H1 (cell line): ENCODE results near the gene ABCA9. TPM values are rescaled to one million over a fixed set of nuclear protein-coding genes. Genes with fewer than 3 reads are reported as not detected.

Source experiments
- CTCF ChIA-PET: fragments of 300-600 bp; sonication (Branson Sonifier 250); formaldehyde crosslinking; loops from one replicate; lab custom pipeline; 2021; ENCODE audit not compliant: partially characterized antibody; lab: Charles Lee
- POLR2A ChIA-PET: fragments of 300-600 bp; sonication (Branson Sonifier 250); formaldehyde crosslinking; loops from one replicate; lab custom pipeline; 2021; ENCODE audit warnings: inconsistent platforms; ENCODE audit not compliant: partially characterized antibody; lab: Charles Lee
- DNase-seq, 2 experiments: peaks; one replicate each; pipeline versions ENCODE4 v3.0.0 to v3.0.0-alpha.2; 2010 to 2022; ENCODE audit warnings: low spot score in 2 of 2, low read depth in 1 of 2, mixed read lengths in 1 of 2
- FAIRE-seq: peaks from 2 replicates; lab custom pipeline; 2011; peaks lifted over from hg19 to GRCh38; lab: Jason Lieb, UNC
- H2AFZ ChIP-seq: 2 replicates; pipeline ENCODE4 v1.8.1; 2012; ENCODE audit warnings: low read length, inconsistent platforms
- H2AK5ac ChIP-seq: 2 replicates; pipeline ENCODE4 v1.6.1; 2013; ENCODE audit warnings: low read depth, low read length
- H2BK120ac ChIP-seq: replicated peaks from 2 replicates; pipeline ENCODE3; 2013; ENCODE audit warnings: low read depth, low read length, inconsistent platforms
- H2BK12ac ChIP-seq: 2 replicates; pipeline ENCODE4 v1.6.1; 2013; ENCODE audit warnings: low read depth, low read length
- H2BK15ac ChIP-seq: 2 replicates; pipeline ENCODE4 v1.6.1; 2013; ENCODE audit warnings: low read length
- H2BK20ac ChIP-seq: 2 replicates; pipeline ENCODE4 v1.6.1; 2013; ENCODE audit warnings: low read length
- H2BK5ac ChIP-seq: 2 replicates; pipeline ENCODE4 v1.6.1; 2013; ENCODE audit warnings: low read depth, low read length
- H3K14ac ChIP-seq: 2 replicates; pipeline ENCODE4 v1.6.1; 2013; ENCODE audit warnings: inconsistent platforms; ENCODE audit not compliant: insufficient read length
- H3K18ac ChIP-seq: 2 replicates; pipeline ENCODE4 v1.6.1; 2013; ENCODE audit warnings: low read length; ENCODE audit errors: extremely low read depth
- H3K23ac ChIP-seq: 2 replicates; pipeline ENCODE4 v1.6.1; 2013; ENCODE audit warnings: inconsistent platforms; ENCODE audit not compliant: insufficient read length
- H3K23me2 ChIP-seq: 2 replicates; pipeline ENCODE4 v1.6.1; 2013; ENCODE audit warnings: low read depth, low read length
- H3K27ac ChIP-seq: 2 replicates; pipeline ENCODE4 v1.6.1; 2011; ENCODE audit warnings: low read depth, low read length, inconsistent platforms
- H3K27me3 ChIP-seq, 4 experiments: replicated peaks in 1 of 4; 1 replicate in 1 of 4; 2 replicates in 3 of 4; pipeline versions ENCODE4 v1.6.1 to v1.8.1; 2011 to 2013; ENCODE audit warnings: low read length in 3 of 4, mild to moderate bottlenecking in 3 of 4, inconsistent platforms in 2 of 4, mixed read lengths in 2 of 4, moderate library complexity in 1 of 4; ENCODE audit not compliant: control insufficient read depth in 3 of 4, insufficient read depth in 3 of 4; ENCODE audit errors: extremely low read depth in 1 of 4
- H3K36me3 ChIP-seq, 4 experiments: 2 replicates each; pipeline versions ENCODE4 v1.6.1 to v1.8.1; 2011 to 2013; ENCODE audit warnings: mild to moderate bottlenecking in 4 of 4, low read length in 3 of 4, moderate library complexity in 2 of 4, control low read depth in 1 of 4, inconsistent platforms in 1 of 4; ENCODE audit not compliant: insufficient read depth in 4 of 4, control insufficient read depth in 2 of 4
- H3K4ac ChIP-seq: replicated peaks from 2 replicates; pipeline ENCODE3; 2013; ENCODE audit warnings: low read length, low read depth, mixed read lengths, inconsistent platforms; ENCODE audit not compliant: insufficient read length
- H3K4me1 ChIP-seq, 4 experiments: replicated peaks in 1 of 4; 1 replicate in 1 of 4; 2 replicates in 3 of 4; pipeline versions ENCODE4 v1.6.1 to v1.8.1; 2011 to 2013; ENCODE audit warnings: low read length in 3 of 4, inconsistent platforms in 2 of 4, mixed read lengths in 1 of 4; ENCODE audit not compliant: insufficient read depth in 4 of 4, control insufficient read depth in 3 of 4
- H3K4me2 ChIP-seq, 2 experiments: 2 replicates each; pipeline versions ENCODE4 v1.6.1 to v1.8.1; 2011 to 2013; ENCODE audit warnings: low read depth in 2 of 2, low read length in 2 of 2, control low read depth in 1 of 2, inconsistent platforms in 1 of 2, mild to moderate bottlenecking in 1 of 2; ENCODE audit not compliant: insufficient read depth in 1 of 2
- H3K4me3 ChIP-seq, 4 experiments: fragments of 200-600, 300-600 bp in 1 of 4; sonication (generic), shearing (Covaris generic), sonication (Bioruptor Twin) in 1 of 4; 2 replicates each; pipeline versions ENCODE4 v1.5.1 to v1.8.1; 2011 to 2016; ENCODE audit warnings: low read length in 4 of 4, low read depth in 3 of 4, control low read depth in 2 of 4, inconsistent platforms in 2 of 4, mild to moderate bottlenecking in 2 of 4, mixed read lengths in 1 of 4, moderate library complexity in 1 of 4; ENCODE audit not compliant: insufficient read depth in 2 of 4; ENCODE audit errors: extremely low read depth in 1 of 4
- H3K56ac ChIP-seq: replicated peaks from 2 replicates; pipeline ENCODE3; 2013; ENCODE audit warnings: low read depth, mild to moderate bottlenecking, mixed read lengths, low read length, inconsistent platforms; ENCODE audit not compliant: insufficient read length
- H3K79me1 ChIP-seq: 2 replicates; pipeline ENCODE4 v1.6.1; 2013; ENCODE audit warnings: low read depth, low read length, control low read depth
- H3K79me2 ChIP-seq, 2 experiments: 2 replicates each; pipeline versions ENCODE4 v1.6.1 to v1.8.1; 2012 to 2013; ENCODE audit warnings: low read length in 2 of 2, mild to moderate bottlenecking in 2 of 2, inconsistent platforms in 1 of 2; ENCODE audit not compliant: insufficient read depth in 2 of 2, control insufficient read depth in 1 of 2
- H3K9ac ChIP-seq, 4 experiments: replicated peaks in 1 of 4; 1 replicate in 1 of 4; 2 replicates in 3 of 4; pipeline versions ENCODE4 v1.6.1 to v1.8.1; 2011 to 2013; ENCODE audit warnings: low read depth in 3 of 4, low read length in 3 of 4, control low read depth in 2 of 4, mild to moderate bottlenecking in 2 of 4, moderate library complexity in 2 of 4, inconsistent platforms in 1 of 4; ENCODE audit errors: extremely low read depth in 1 of 4
- H3K9me3 ChIP-seq, 2 experiments: 2 replicates each; pipeline versions ENCODE4 v1.6.1 to v1.8.1; 2012 to 2013; ENCODE audit warnings: mild to moderate bottlenecking in 2 of 2, moderate library complexity in 2 of 2, control low read depth in 1 of 2, inconsistent platforms in 1 of 2, low read depth in 1 of 2, low read length in 1 of 2, mixed read lengths in 1 of 2; ENCODE audit not compliant: insufficient read depth in 2 of 2
- H4K20me1 ChIP-seq, 2 experiments: replicated peaks in 1 of 2; 2 replicates each; pipeline versions ENCODE3 to v1.8.1; 2011 to 2013; ENCODE audit warnings: inconsistent platforms in 2 of 2, low read length in 2 of 2, mild to moderate bottlenecking in 1 of 2; ENCODE audit not compliant: insufficient read depth in 2 of 2, control insufficient read depth in 1 of 2
- H4K5ac ChIP-seq: 2 replicates; pipeline ENCODE4 v1.6.1; 2013; ENCODE audit warnings: low read length, low read depth, mixed read lengths, inconsistent platforms; ENCODE audit not compliant: insufficient read length
- H4K8ac ChIP-seq: 2 replicates; pipeline ENCODE4 v1.8.0; 2013; ENCODE audit warnings: mild to moderate bottlenecking, moderate library complexity, low read length, inconsistent platforms; ENCODE audit not compliant: insufficient read depth; ENCODE audit errors: extremely low read depth
- H4K91ac ChIP-seq: replicated peaks from 2 replicates; pipeline ENCODE3; 2013; ENCODE audit warnings: low read length, mixed read lengths, inconsistent platforms; ENCODE audit not compliant: insufficient read length
- BRCA1 ChIP-seq: IDR thresholded peaks from 2 replicates; pipeline ENCODE4 v1.6.1; 2012; ENCODE audit warnings: low read depth, low read length, improper control_type of control experiment
- CBX8 ChIP-seq: fragments of 300-800, 300-1000 bp; sonication (generic); IDR thresholded peaks from 2 replicates; pipeline ENCODE4 v1.7.1; 2016; ENCODE audit warnings: low read depth, low read length, borderline replicate concordance
- CHD2 ChIP-seq: IDR thresholded peaks from 2 replicates; pipeline ENCODE4 v1.6.1; 2012; ENCODE audit warnings: low read length, improper control_type of control experiment
- EP300 ChIP-seq, 2 experiments: IDR thresholded peaks; 1 replicate in 1 of 2; 2 replicates in 1 of 2; pipeline ENCODE4 v1.6.1; 2011 to 2012; ENCODE audit warnings: low read depth in 2 of 2, low read length in 2 of 2, mild to moderate bottlenecking in 2 of 2, borderline replicate concordance in 1 of 2, inconsistent platforms in 1 of 2, moderate library complexity in 1 of 2
- GABPA ChIP-seq: IDR thresholded peaks from 2 replicates; pipeline ENCODE4 v1.6.1; 2011; ENCODE audit warnings: mild to moderate bottlenecking, low read length, moderate library complexity, borderline replicate concordance; ENCODE audit not compliant: insufficient read depth
- GTF2F1 ChIP-seq: IDR thresholded peaks from 2 replicates; pipeline ENCODE4 v1.6.1; 2012; ENCODE audit warnings: low read depth, low read length, improper control_type of control experiment, borderline replicate concordance
- NRF1 ChIP-seq: IDR thresholded peaks from 2 replicates; pipeline ENCODE4 v1.6.1; 2011; ENCODE audit warnings: mild to moderate bottlenecking, low read depth, low read length, improper control_type of control experiment
- RXRA ChIP-seq: IDR thresholded peaks from 2 replicates; pipeline ENCODE4 v1.6.1; 2011; ENCODE audit warnings: low read depth, mild to moderate bottlenecking, low read length, moderate library complexity; ENCODE audit not compliant: insufficient read depth
- SUZ12 ChIP-seq: fragments of 200-600 bp; sonication (generic); IDR thresholded peaks from 2 replicates; pipeline ENCODE4 v1.6.1; 2012; ENCODE audit warnings: mild to moderate bottlenecking, inconsistent platforms, low read length, moderate library complexity, mixed read lengths
- WGBS, 2 experiments: shearing (Covaris generic) in 1 of 2; methylation state at CpG; one replicate each; pipeline versions ENCODE4 v1.1.6 to v1.1.7; 2013 to 2015; ENCODE audit warnings: low lambda C conversion rate in 2 of 2, mixed read lengths in 2 of 2, inconsistent platforms in 1 of 2, low coverage in 1 of 2, missing lambda C conversion rate in 1 of 2; ENCODE audit not compliant: insufficient replicate concordance in 2 of 2, insufficient coverage in 1 of 2, insufficient read length in 1 of 2; ENCODE audit errors: extremely low coverage in 1 of 2, missing lambda C conversion rate in 1 of 2; 5-methylcytosine and 5-hydroxymethylcytosine counted together
- polyA plus RNA-seq, 7 experiments: library from polyadenylated mRNA; depleted of rRNA in 3 of 7; stranded (reverse) in 5 of 7; unstranded in 2 of 7; fragments of >200 nt in 5 of 7; fragments of 200-250 nt in 2 of 7; gene quantifications; 1 replicate in 5 of 7; 2 replicates in 1 of 7; 4 replicates in 1 of 7; pipeline versions ENCODE4 v1.2.1 to v1.2.3, GENCODE V29; 2011 to 2013; ENCODE audit warnings: missing spikeins in 2 of 7, mixed read lengths in 2 of 7
- total RNA-seq: library from RNA; stranded (reverse); fragmentation: NEBNext Ultra II Directional; extraction: Animal tissue kit (Norgen Biotek cat#: 25700); gene quantifications from 2 replicates; pipeline ENCODE4 v1.2.1, GENCODE V29; 2021
- TF ChIP-seq, protein P1 (sequence below): IDR thresholded peaks from 2 replicates; pipeline ENCODE4 v1.6.1; 2012; ENCODE audit warnings: inconsistent platforms
- TF ChIP-seq, protein P2 (sequence below): IDR thresholded peaks from 2 replicates; pipeline ENCODE4 v1.6.1; 2011; ENCODE audit warnings: low read depth, mild to moderate bottlenecking, low read length; ENCODE audit not compliant: insufficient read depth
- TF ChIP-seq, protein P3 (sequence below): IDR thresholded peaks from 2 replicates; pipeline ENCODE4 v1.6.1; 2012; ENCODE audit warnings: inconsistent platforms

ABCA9 gene
- total and polyA plus RNA-seq, 2 of the 8 experiments (the other 6 are each of a cell fraction or from before 2014, with no cell fraction given), result not detected

DNA sequence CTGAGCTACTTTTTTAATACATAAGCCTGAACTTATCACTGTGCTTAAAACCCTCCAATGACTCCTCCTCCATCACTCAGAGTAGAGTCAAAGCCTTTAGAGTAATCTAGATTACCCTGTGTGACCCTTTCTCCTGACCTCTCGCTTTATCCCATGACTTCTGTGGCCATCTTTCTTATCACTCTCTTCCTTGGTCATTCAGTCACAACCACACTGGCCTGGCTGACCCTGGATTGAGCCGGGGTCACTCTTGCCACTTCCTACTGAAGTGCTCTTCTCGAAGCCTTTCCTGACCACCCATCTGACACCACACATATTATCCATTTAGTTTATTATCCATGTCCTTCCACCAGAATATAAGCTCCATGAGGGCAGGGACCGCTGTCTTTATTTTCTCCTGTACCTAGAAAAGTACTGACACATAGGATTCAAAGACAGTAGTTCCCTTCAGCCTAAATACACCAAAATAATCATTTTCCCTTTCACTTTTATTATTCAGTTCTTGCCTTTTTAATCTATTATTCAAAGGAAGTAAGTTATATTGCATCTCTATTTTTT, 28.0 kb upstream of the ABCA9 start:
- no peak for FAIRE-seq
- CTCF ChIA-PET, result interaction anchor here (0.7 to 5.3 kb wide), 2 partner anchors 9 to 14 kb away, joined by 3 to 42 read pairs; no protein-coding TSS in a partner anchor
- no peak for TF ChIP-seq EP300 (IDR thresholded peaks at IDR 0.05; ENCODE audit: borderline replicate concordance in 1 of 2, low read depth in 2 of 2, low read length in 2 of 2)
- TF ChIP-seq, protein P1, sequence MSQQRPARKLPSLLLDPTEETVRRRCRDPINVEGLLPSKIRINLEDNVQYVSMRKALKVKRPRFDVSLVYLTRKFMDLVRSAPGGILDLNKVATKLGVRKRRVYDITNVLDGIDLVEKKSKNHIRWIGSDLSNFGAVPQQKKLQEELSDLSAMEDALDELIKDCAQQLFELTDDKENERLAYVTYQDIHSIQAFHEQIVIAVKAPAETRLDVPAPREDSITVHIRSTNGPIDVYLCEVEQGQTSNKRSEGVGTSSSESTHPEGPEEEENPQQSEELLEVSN, result no peak
- TF ChIP-seq GABPA, result no peak
- TF ChIP-seq GTF2F1, result no peak
- TF ChIP-seq, protein P2, sequence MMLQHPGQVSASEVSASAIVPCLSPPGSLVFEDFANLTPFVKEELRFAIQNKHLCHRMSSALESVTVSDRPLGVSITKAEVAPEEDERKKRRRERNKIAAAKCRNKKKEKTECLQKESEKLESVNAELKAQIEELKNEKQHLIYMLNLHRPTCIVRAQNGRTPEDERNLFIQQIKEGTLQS, result no peak
- TF ChIP-seq NRF1, result no peak
- TF ChIP-seq BRCA1, result no peak
- no peak for TF ChIP-seq CBX8
- TF ChIP-seq, protein P3, sequence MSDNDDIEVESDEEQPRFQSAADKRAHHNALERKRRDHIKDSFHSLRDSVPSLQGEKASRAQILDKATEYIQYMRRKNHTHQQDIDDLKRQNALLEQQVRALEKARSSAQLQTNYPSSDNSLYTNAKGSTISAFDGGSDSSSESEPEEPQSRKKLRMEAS, result no peak
- TF ChIP-seq SUZ12, result no peak
- TF ChIP-seq RXRA, result no peak
- no peak for TF ChIP-seq CHD2

More for the DNA sequence above, 28.0 kb upstream of the ABCA9 start:
- H2AFZ ChIP-seq, result no peak overlapping the region
- no peak overlapping the region for H3K27ac ChIP-seq
- H3K79me2 ChIP-seq, result no peaks in the 10 kb centered on the region
- H4K8ac ChIP-seq, result no peak overlapping the region
- H4K91ac ChIP-seq, result no peak overlapping the region
- H2BK20ac ChIP-seq, result no peak overlapping the region
- H3K36me3 ChIP-seq, result no peaks in the 10 kb centered on the region
- H3K4me3 ChIP-seq, result no peak overlapping the region
- DNase-seq, result no peak
- 80% methylated on average over 4 of the region's 4 CpGs; no CpG with 5 or more reads in 1 of the 2 experiments for WGBS, 2 experiments
- POLR2A ChIA-PET, result no interaction called here
- H3K4me1 ChIP-seq, result no peaks in the 10 kb centered on the region
- no peak overlapping the region for H4K5ac ChIP-seq
- no peak overlapping the region for H2AK5ac ChIP-seq
- no peaks in the 10 kb centered on the region for H3K79me1 ChIP-seq
- no peak overlapping the region for H3K56ac ChIP-seq
- no peak overlapping the region for H3K18ac ChIP-seq
- H2BK120ac ChIP-seq, result no peak overlapping the region
- H2BK15ac ChIP-seq, result no peak overlapping the region
- H3K14ac ChIP-seq, result no peak overlapping the region
- no peak overlapping the region for H3K4me2 ChIP-seq
- H3K23ac ChIP-seq, result no peak overlapping the region
- no peaks in the 10 kb centered on the region for H4K20me1 ChIP-seq
- no peaks in the 10 kb centered on the region for H3K23me2 ChIP-seq
- no peak overlapping the region for H3K9ac ChIP-seq
- no peaks in the 10 kb centered on the region for H3K27me3 ChIP-seq
- no peak overlapping the region for H2BK5ac ChIP-seq
- H3K9me3 ChIP-seq, result no peaks in the 10 kb centered on the region
- no peak overlapping the region for H3K4ac ChIP-seq
- no peak overlapping the region for H2BK12ac ChIP-seq
